Measurements from ENCODE around the gene RORC. TPM values are rescaled to one million over a fixed set of nuclear protein-coding genes. Genes with fewer than 3 reads are reported as not detected.
A peak's percentile ranks its signal among the peaks of the same experiment; 100 is the strongest.

RORC gene
- polyA plus RNA-seq, 3 donors = 0.03 TPM; not detected in 2

- Histone ChIP-seq H3K9me3 (replicated peaks in 1 of 2; ENCODE audit: control insufficient read depth in 1 of 2, insufficient read depth in 1 of 2, low read length in 2 of 2) (no peaks in the 10 kb centered on the region), H3K27ac (ENCODE audit: low read depth in 1 of 2, low read length in 2 of 2) (no peak overlapping the region), H3K4me1 (ENCODE audit: control insufficient read depth in 1 of 2, insufficient read depth in 2 of 2, low read length in 2 of 2) (peaks cover 15 to 17% of the 10 kb centered on the region in 2 donors), H3K36me3 (replicated peaks in 1 of 2; ENCODE audit: control insufficient read depth in 1 of 2, insufficient read depth in 2 of 2, low read length in 2 of 2) (peaks cover 23 to 45% of the 10 kb centered on the region in 2 donors), H3K9ac (ENCODE audit: insufficient read depth, low read length, poor library complexity, severe bottlenecking) (no peak overlapping the region), H3K79me2 (ENCODE audit: insufficient read depth, low read length) (no peaks in the 10 kb centered on the region), H2AFZ (ENCODE audit: insufficient read depth, low read depth, low read length, poor library complexity, severe bottlenecking) (no peak overlapping the region), H4K20me1 (ENCODE audit: insufficient read depth, low read length) (no peaks in the 10 kb centered on the region), H3K27me3 (ENCODE audit: control insufficient read depth in 2 of 2, insufficient read depth in 2 of 2, low read length in 2 of 2) (no peaks in the 10 kb centered on the region), H3K4me3 (replicated peaks in 1 of 3; ENCODE audit: low read depth in 2 of 3, low read length in 3 of 3) (no peak overlapping the region), H3K4me2 (replicated peaks; ENCODE audit: extremely low read depth, low read length, poor library complexity, severe bottlenecking) (no peak overlapping the region)
- H3K4me3 Mint-ChIP-seq = no peak overlapping the region
- TF ChIP-seq CTCF (IDR thresholded peaks at IDR 0.05) = no peak
- intact Hi-C loops (cut with micrococcal nuclease) = no loop called here
- H3K27me3 Mint-ChIP-seq (ENCODE audit: low read depth in 3 of 3) = no peaks in the 10 kb centered on the region
- peaks cover 37 to 52% of the 10 kb centered on the region in 2 donors for H3K36me3 Mint-ChIP-seq
- no peak overlapping the region for H3K27ac Mint-ChIP-seq
- H3K4me1 Mint-ChIP-seq = peaks cover 23% of the 10 kb centered on the region
- peaks cover 0 to 2% (median 0%) of the 10 kb centered on the region in 7 donors for H3K9me3 Mint-ChIP-seq
- no peak for DNase-seq
Observed at GRCh38 chr1:151759241-151759640, 72.4 kb downstream of the RORC start.

- Histone ChIP-seq H3K27ac (ENCODE audit: low read depth in 1 of 2, low read length in 2 of 2) (no peak overlapping the region), H3K9ac (ENCODE audit: insufficient read depth, low read length, poor library complexity, severe bottlenecking) (no peak overlapping the region), H3K36me3 (replicated peaks in 1 of 2; ENCODE audit: control insufficient read depth in 1 of 2, insufficient read depth in 2 of 2, low read length in 2 of 2) (peaks cover 20 to 39% of the 10 kb centered on the region in 2 donors), H3K4me2 (replicated peaks; ENCODE audit: extremely low read depth, low read length, poor library complexity, severe bottlenecking) (no peak overlapping the region), H2AFZ (ENCODE audit: insufficient read depth, low read depth, low read length, poor library complexity, severe bottlenecking) (no peak overlapping the region), H3K4me1 (ENCODE audit: control insufficient read depth in 1 of 2, insufficient read depth in 2 of 2, low read length in 2 of 2) (no peaks in the 10 kb centered on the region), H3K9me3 (replicated peaks in 1 of 2; ENCODE audit: control insufficient read depth in 1 of 2, insufficient read depth in 1 of 2, low read length in 2 of 2) (no peaks in the 10 kb centered on the region), H4K20me1 (ENCODE audit: insufficient read depth, low read length) (no peaks in the 10 kb centered on the region), H3K4me3 (replicated peaks in 1 of 3; ENCODE audit: low read depth in 2 of 3, low read length in 3 of 3) (no peak overlapping the region), H3K27me3 (ENCODE audit: control insufficient read depth in 2 of 2, insufficient read depth in 2 of 2, low read length in 2 of 2) (no peaks in the 10 kb centered on the region), H3K79me2 (ENCODE audit: insufficient read depth, low read length) (no peaks in the 10 kb centered on the region)
- H3K27ac Mint-ChIP-seq = peak overlapping the region in 1 of 7 donors; percentile 39
- WGBS (ENCODE audit: insufficient coverage) = no CpG with 5 or more reads among the region's 1 CpG
- H3K36me3 Mint-ChIP-seq = peaks cover 31 to 45% of the 10 kb centered on the region in 2 donors
- no peak overlapping the region for H3K4me3 Mint-ChIP-seq
- peaks cover 7% of the 10 kb centered on the region for H3K4me1 Mint-ChIP-seq
- TF ChIP-seq CTCF (IDR thresholded peaks at IDR 0.05) = no peak
- H3K9me3 Mint-ChIP-seq = no peaks in the 10 kb centered on the region
- DNase-seq = peak in 1 of 3 donors; percentile 20
- intact Hi-C loops (cut with micrococcal nuclease) = no loop called here
- peaks cover 2 to 5% (median 5%) of the 10 kb centered on the region in 3 donors for H3K27me3 Mint-ChIP-seq (ENCODE audit: low read depth in 3 of 3)
Observed at GRCh38 chr1:151756291-151756690, 75.3 kb downstream of the RORC start.

Small RNA genes lying within 50 kb of the gene (small RNA-seq; reads per million reads assigned to genes)
- not detected for gene RF00019 (ENCODE audit: insufficient read length, low read depth)

Other genes with a start within 250 kb of the RORC start
- gene SNX27, start 219.8 kb downstream of the RORC start, polyA plus RNA-seq = 10 to 100 TPM; 40.1 to 57.1 (median 47.6) TPM
- gene CELF3, start 115.0 kb downstream of the RORC start, polyA plus RNA-seq = not detected
- not detected for gene RIIAD1, start 110.3 kb downstream of the RORC start, polyA plus RNA-seq
- 10 to 100 TPM; 25.6 to 56.6 (median 56.4) TPM for gene MRPL9, start 68.3 kb downstream of the RORC start, polyA plus RNA-seq
- 1 to 10 TPM in 2 of 3 donors, under 1 TPM in 1; 0.72 to 1.6 (median 1.1) TPM for gene TDRKH, start 41.3 kb downstream of the RORC start, polyA plus RNA-seq
- not detected for gene LINGO4, start 26.4 kb downstream of the RORC start, polyA plus RNA-seq
- not detected for gene C2CD4D, start 8.0 kb upstream of the RORC start, polyA plus RNA-seq
- not detected for gene THEM5, start 21.9 kb upstream of the RORC start, polyA plus RNA-seq
- 1 to 10 TPM; 3.7 to 6.0 (median 4.6) TPM for gene THEM4, start 77.7 kb upstream of the RORC start, polyA plus RNA-seq
- gene S100A10, start 162.1 kb upstream of the RORC start, polyA plus RNA-seq = 1,000 to 10,000 TPM in 2 of 3 donors, 100 to 1,000 TPM in 1; 422 to 2,138 (median 2,129) TPM
- gene S100A11, start 205.2 kb upstream of the RORC start, polyA plus RNA-seq = 1,000 to 10,000 TPM; 1,184 to 3,364 (median 2,621) TPM